CD4-positive, alpha-beta T cell (primary cell): ENCODE results near the gene NOS3. TPM values are rescaled to one million over a fixed set of nuclear protein-coding genes. Genes with fewer than 3 reads are reported as not detected.

Experiments used
- ATAC-seq: fragments of 200-7000 bp; cut with Tn5 transposase; one replicate; pipeline ENCODE4 v1.10.0; 2022; ENCODE audit warnings: mild to moderate bottlenecking; ENCODE audit not compliant: poor library complexity
- CTCF ChIA-PET: fragments of 350-600 bp; sonication (Branson Sonifier 250); formaldehyde crosslinking; loops from one replicate; lab custom pipeline; 2021; ENCODE audit warnings: antibody characterized with exemption, inconsistent platforms; lab: Charles Lee
- POLR2A ChIA-PET: fragments of 350-600 bp; sonication (Branson Sonifier 250); formaldehyde crosslinking; loops from one replicate; lab custom pipeline; 2021; ENCODE audit warnings: antibody characterized with exemption, inconsistent platforms; lab: Charles Lee
- DNase-seq, 14 experiments: peaks; one replicate each; pipeline ENCODE4 v3.0.0-alpha.2; 2013 to 2020; ENCODE audit warnings: mixed read lengths in 2 of 14
- H3K27ac ChIP-seq, 2 donors: one replicate each; pipeline versions ENCODE4 v1.5.1 to v1.7.0; 2013; ENCODE audit warnings: low read length in 2 of 2, low read depth in 1 of 2, mild to moderate bottlenecking in 1 of 2
- H3K27me3 ChIP-seq, 2 experiments: 1 replicate in 1 of 2; 2 replicates in 1 of 2; pipeline versions ENCODE4 v1.6.1 to v1.7.0; 2013; ENCODE audit warnings: low read length in 2 of 2, control low read depth in 1 of 2, mild to moderate bottlenecking in 1 of 2, moderate library complexity in 1 of 2; ENCODE audit not compliant: insufficient read depth in 2 of 2, control insufficient read depth in 1 of 2
- H3K36me3 ChIP-seq: one replicate; pipeline ENCODE4 v1.6.1; 2013; ENCODE audit warnings: low read length, control low read depth; ENCODE audit not compliant: insufficient read depth
- H3K4me1 ChIP-seq: one replicate; pipeline ENCODE4 v1.6.1; 2013; ENCODE audit warnings: low read length, control low read depth; ENCODE audit not compliant: insufficient read depth
- H3K4me3 ChIP-seq: one replicate; pipeline ENCODE4 v1.5.1; 2013; ENCODE audit warnings: mild to moderate bottlenecking, low read length, moderate library complexity
- H3K9me3 ChIP-seq, 2 experiments: 1 replicate in 1 of 2; 2 replicates in 1 of 2; pipeline versions ENCODE4 v1.6.1 to v1.7.0; 2013; ENCODE audit warnings: low read length in 2 of 2, mild to moderate bottlenecking in 2 of 2, control low read depth in 1 of 2, moderate library complexity in 1 of 2; ENCODE audit not compliant: control insufficient read depth in 1 of 2, insufficient read depth in 1 of 2
- H3K27ac Mint-ChIP-seq: one replicate; pipeline ENCODE4 v1.8.0; 2020; ENCODE audit warnings: mixed read lengths
- H3K27me3 Mint-ChIP-seq: one replicate; pipeline ENCODE4 v1.8.0; 2021; ENCODE audit warnings: mixed read lengths
- H3K36me3 Mint-ChIP-seq: one replicate; pipeline ENCODE4 v1.8.0; 2021; ENCODE audit warnings: low read depth, mixed read lengths
- H3K4me1 Mint-ChIP-seq: one replicate; pipeline ENCODE4 v1.8.0; 2021; ENCODE audit warnings: low read depth, mixed read lengths
- H3K4me3 Mint-ChIP-seq: one replicate; pipeline ENCODE4 v1.8.0; 2020; ENCODE audit warnings: mild to moderate bottlenecking, mixed read lengths
- H3K9me3 Mint-ChIP-seq: one replicate; pipeline ENCODE4 v1.8.0; 2020; ENCODE audit warnings: mixed read lengths
- intact Hi-C, 2 experiments: fragments of 100-400 bp; cut with DNase I in 1 of 2; cut with micrococcal nuclease in 1 of 2; formaldehyde crosslinking; loops; one replicate each; pipeline versions ENCODE4 v1.15.1 to v1.9.0; 2023 to 2025; cut with DNase I, micrococcal nuclease
- total RNA-seq, 174 experiments: library from RNA in 2 of 174; stranded (reverse) in 2 of 174; gene quantifications; one replicate each; pipeline ENCODE4 v1.2.3 and lab custom pipeline; 2021 to 2026
- TF ChIP-seq, protein P1 (sequence below): fragments of 200-600 bp; IDR thresholded peaks from one replicate; pipeline ENCODE4 v1.8.0; 2022; ENCODE audit warnings: antibody characterized with exemption, mild to moderate bottlenecking

Gene NOS3
- total RNA-seq, 2 experiments from 2014 or later = 3.9 to 7.1 TPM

DNA sequence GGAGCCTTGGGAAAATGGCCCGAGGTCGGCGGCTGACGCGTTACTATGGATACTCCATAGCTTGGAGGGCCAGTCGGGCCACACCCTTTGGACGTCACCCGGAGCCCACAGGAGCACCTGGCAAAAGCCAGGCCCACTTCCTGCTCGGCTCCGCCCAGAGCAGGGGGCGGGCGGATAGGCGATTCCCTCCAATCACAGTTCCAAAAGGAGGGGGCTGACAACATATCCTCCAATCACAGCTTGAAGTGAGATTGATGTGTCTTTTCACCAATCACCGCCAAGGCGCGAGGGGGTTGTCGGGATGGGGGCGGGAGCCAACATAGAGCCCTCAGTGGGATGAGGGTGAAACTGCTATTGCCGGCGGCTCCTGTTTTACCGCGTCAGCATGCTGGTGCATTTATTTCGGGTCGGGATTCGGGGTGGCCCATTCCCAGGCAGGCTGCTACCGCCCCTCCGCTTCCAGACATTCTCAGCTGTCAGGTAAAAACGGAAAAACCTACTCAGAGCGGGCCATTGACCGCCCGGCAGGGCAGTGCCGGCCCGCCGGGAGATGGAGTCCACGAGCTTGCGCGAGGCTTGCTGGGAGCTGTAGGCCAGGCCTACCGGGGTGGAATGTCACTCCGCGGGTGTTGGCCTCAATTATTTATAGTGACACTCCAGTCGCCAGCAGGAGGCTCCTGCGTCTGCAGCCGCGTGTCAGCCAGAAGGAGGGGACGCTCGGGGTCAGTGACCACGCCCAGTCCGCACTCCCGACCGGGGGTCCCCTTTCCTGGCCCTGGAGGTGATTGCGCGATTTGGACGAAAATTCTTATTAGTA is 37.5 kb downstream of the NOS3 start, which contains the start of gene ABCB8:
Gene ABCB8, plus strand, starts transcription at position 320 of the 817 bp plus-strand sequence. Its CDS starts 66 bp downstream, at position 386.
- Mint-ChIP-seq H3K4me3 (peak within 1 kb of the TSS; percentile 96), H3K36me3 (peaks cover 29% of the 10 kb centered on the region), H3K27me3 (no peaks in the 10 kb centered on the region), H3K27ac (peak within 1 kb of the TSS; percentile 98), H3K9me3 (no peaks in the 10 kb centered on the region), H3K4me1 (peaks cover 41% of the 10 kb centered on the region)
- intact Hi-C loops = loop anchor here (1.0 to 2.0 kb wide), 6 partner anchors 14 to 83 kb away; partner anchors contain the start of genes FASTK (in 1 of the 2), SLC4A2 (in 1 of the 2) and TMUB1 (in 1 of the 2)
- peak within 1 kb of the TSS; percentile 80 to 96 for H3K27ac ChIP-seq
- POLR2A ChIA-PET = interaction anchor here (0.7 to 2.4 kb wide), 25 partner anchors 10 to 659 kb away, joined by 3 to 77 read pairs (median 4); partner anchors contain the start of genes AGAP3, CDK5, FASTK and GIMAP8
- H3K27me3 ChIP-seq = no peaks in the 10 kb centered on the region
- CTCF ChIA-PET = interaction anchor here (0.7 to 4.0 kb wide), 16 partner anchors 10 to 1766 kb away, joined by 3 to 39 read pairs (median 4); partner anchors contain the start of genes ABCF2, NUB1, SLC4A2 and TMUB1
- no peaks in the 10 kb centered on the region for H3K9me3 ChIP-seq
- peak within 1 kb of the TSS; percentile 74 for H3K4me3 ChIP-seq
- H3K4me1 ChIP-seq = peaks cover 22% of the 10 kb centered on the region
- H3K36me3 ChIP-seq = peaks cover 13% of the 10 kb centered on the region
- ATAC-seq = peak; percentile 90
- TF ChIP-seq, protein P1, sequence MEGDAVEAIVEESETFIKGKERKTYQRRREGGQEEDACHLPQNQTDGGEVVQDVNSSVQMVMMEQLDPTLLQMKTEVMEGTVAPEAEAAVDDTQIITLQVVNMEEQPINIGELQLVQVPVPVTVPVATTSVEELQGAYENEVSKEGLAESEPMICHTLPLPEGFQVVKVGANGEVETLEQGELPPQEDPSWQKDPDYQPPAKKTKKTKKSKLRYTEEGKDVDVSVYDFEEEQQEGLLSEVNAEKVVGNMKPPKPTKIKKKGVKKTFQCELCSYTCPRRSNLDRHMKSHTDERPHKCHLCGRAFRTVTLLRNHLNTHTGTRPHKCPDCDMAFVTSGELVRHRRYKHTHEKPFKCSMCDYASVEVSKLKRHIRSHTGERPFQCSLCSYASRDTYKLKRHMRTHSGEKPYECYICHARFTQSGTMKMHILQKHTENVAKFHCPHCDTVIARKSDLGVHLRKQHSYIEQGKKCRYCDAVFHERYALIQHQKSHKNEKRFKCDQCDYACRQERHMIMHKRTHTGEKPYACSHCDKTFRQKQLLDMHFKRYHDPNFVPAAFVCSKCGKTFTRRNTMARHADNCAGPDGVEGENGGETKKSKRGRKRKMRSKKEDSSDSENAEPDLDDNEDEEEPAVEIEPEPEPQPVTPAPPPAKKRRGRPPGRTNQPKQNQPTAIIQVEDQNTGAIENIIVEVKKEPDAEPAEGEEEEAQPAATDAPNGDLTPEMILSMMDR = peak; percentile 63
- peak; percentile 95 to 100 (median 97) for DNase-seq

- H3K4me1 ChIP-seq = peaks cover 22% of the 10 kb centered on the region
- H3K9me3 ChIP-seq = no peaks in the 10 kb centered on the region
- CTCF ChIA-PET = interaction anchor here (0.7 to 4.0 kb wide), 14 partner anchors 11 to 1767 kb away, joined by 3 to 39 read pairs (median 6); partner anchors contain the start of genes ABCF2, SLC4A2, TMUB1 and ZNF783
- Mint-ChIP-seq H3K36me3 (peaks cover 29% of the 10 kb centered on the region), H3K4me3 (peak overlapping the region; percentile 96), H3K4me1 (peaks cover 41% of the 10 kb centered on the region), H3K27ac (peak overlapping the region; percentile 98), H3K9me3 (no peaks in the 10 kb centered on the region), H3K27me3 (no peaks in the 10 kb centered on the region)
- peak overlapping the region; percentile 74 for H3K4me3 ChIP-seq
- ATAC-seq (no peak), DNase-seq (no peak)
- peaks cover 18% of the 10 kb centered on the region for H3K36me3 ChIP-seq
- intact Hi-C loops = loop anchor here (1.0 to 2.0 kb wide), 7 partner anchors 14 to 82 kb away; partner anchors contain the start of genes CDK5 (in 1 of the 2), FASTK (in 1 of the 2), SLC4A2 (in 1 of the 2) and TMUB1 (in 1 of the 2)
- POLR2A ChIA-PET = interaction anchor here (0.7 to 2.4 kb wide), 21 partner anchors 10 to 659 kb away, joined by 3 to 77 read pairs (median 4); partner anchors contain the start of genes AGAP3, CDK5, GIMAP8 and SLC4A2
- TF ChIP-seq, protein P1 = no peak
- no peaks in the 10 kb centered on the region for H3K27me3 ChIP-seq
- peak overlapping the region; percentile 80 to 96 for H3K27ac ChIP-seq
These were observed 38.2 kb downstream of the NOS3 start for GRCh38 chr7:151028948-151029501.

DNA sequence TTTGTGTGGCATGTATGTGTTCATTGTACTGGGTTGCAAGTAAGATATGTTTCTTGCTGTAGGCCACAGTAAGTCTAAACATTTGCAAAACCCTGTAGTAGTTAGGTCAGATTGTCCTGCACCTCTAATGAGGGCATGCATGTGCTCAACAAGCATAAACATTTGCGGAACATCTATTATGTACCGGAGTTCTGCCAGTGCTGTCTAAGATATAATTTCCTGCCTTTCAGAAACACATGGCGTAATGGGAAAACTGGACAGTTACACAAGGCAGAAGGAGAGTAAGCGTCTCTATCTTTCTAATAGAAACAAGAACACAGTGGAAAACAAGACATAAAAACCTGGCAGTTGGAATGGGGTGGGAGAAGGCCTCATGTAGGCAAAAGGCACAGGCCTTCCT is 40.2 kb downstream of the NOS3 start:
- ChIA-PET POLR2A (no interaction called here), CTCF (interaction anchor here (0.7 kb wide), 1 partner anchor 13 kb away, joined by 3 read pairs; no protein-coding TSS in a partner anchor)
- TF ChIP-seq, protein P1 = no peak
- no peaks in the 10 kb centered on the region for H3K27me3 ChIP-seq
- H3K4me3 ChIP-seq = no peak overlapping the region
- Mint-ChIP-seq H3K9me3 (no peaks in the 10 kb centered on the region), H3K36me3 (peaks cover 39% of the 10 kb centered on the region), H3K27ac (no peak overlapping the region), H3K27me3 (no peaks in the 10 kb centered on the region), H3K4me3 (peak overlapping the region; percentile 34), H3K4me1 (peaks cover 41% of the 10 kb centered on the region)
- intact Hi-C loops = no loop called here
- no peaks in the 10 kb centered on the region for H3K9me3 ChIP-seq
- peaks cover 37% of the 10 kb centered on the region for H3K36me3 ChIP-seq
- no peak overlapping the region for H3K27ac ChIP-seq
- DNase-seq = no peak
- peaks cover 22% of the 10 kb centered on the region for H3K4me1 ChIP-seq
- ATAC-seq = no peak
